ENCODE results near the gene TMEM119.
"Not testable (repeated sequence)": the region's sequence is repeated elsewhere in the genome, so short reads cannot be mapped to it uniquely, and the experiment has no call there.

The TMEM119 gene

DNA sequence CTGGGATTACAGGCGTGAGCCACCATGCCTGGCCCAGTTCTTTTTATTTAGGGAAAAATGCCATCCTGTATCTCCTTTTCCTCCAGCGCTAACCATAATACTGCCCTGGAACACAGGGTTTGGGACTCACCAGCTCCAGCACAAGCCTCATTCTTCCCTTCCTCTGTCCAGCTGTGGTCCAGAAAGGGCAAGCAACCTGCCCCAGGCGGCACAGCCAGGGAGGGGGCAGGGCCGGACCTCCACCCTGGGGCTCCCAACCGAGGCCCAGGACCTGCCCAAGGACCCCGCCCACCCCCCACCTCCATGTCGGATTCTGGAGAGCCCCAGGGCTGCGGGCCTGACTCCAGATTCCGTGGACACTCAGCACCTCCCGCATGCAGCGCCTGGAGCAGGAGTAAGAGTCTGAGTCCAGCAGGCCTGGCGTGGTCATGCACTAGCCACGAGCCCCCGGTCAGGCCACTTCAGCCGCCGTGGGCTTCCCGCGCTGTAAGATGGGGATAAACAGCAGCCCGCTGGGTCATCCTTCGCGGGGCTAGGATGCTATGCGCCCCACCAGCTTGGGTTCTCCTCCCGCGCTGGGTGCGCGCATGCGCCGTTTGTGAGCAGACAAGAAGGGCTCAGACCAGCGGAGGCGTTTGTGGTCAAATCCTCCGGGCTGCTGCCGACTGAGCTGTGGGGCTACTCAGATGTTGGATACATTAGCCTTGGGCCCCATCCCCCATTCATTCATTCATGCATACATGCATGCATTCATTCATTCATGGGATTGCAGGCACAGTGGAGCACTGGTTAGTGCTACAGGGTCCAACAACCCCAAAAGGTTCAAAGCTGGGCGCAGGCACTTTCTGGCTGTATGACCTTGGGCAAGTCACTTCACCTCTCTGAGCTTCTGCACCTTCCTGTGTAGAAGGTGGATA is 16.3 kb downstream of the TMEM119 start:
- no peak for DNase-seq

GRCh38 chr12:108580531-108580930 is 17.4 kb downstream of the TMEM119 start:
- no peak for DNase-seq

- DNase-seq = no peak
Observed at GRCh38 chr12:108578813-108579212, 19.1 kb downstream of the TMEM119 start.

DNA sequence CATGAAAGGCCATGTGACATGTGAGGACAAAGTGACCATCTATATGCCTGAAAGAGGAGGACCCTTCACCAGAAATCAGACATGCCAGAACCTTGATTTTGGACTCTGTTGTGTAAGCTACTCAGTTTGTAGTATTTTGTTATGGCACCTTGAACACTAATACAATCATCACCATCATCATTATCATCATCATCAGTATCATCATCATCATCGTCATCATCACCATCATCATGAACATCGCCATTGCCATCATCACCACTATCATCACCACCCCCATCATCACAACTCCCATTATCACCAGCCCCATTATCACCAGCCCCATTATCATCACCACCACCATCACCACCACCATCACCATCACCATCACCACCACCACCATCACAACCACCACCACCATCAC is 19.6 kb downstream of the TMEM119 start:
- no peak for DNase-seq

- no peak for DNase-seq
Observed at GRCh38 chr12:108577458-108577857, 20.4 kb downstream of the TMEM119 start.

GRCh38 chr12:108576660-108577234 is 21.1 kb downstream of the TMEM119 start:
- DNase-seq = no peak

DNA sequence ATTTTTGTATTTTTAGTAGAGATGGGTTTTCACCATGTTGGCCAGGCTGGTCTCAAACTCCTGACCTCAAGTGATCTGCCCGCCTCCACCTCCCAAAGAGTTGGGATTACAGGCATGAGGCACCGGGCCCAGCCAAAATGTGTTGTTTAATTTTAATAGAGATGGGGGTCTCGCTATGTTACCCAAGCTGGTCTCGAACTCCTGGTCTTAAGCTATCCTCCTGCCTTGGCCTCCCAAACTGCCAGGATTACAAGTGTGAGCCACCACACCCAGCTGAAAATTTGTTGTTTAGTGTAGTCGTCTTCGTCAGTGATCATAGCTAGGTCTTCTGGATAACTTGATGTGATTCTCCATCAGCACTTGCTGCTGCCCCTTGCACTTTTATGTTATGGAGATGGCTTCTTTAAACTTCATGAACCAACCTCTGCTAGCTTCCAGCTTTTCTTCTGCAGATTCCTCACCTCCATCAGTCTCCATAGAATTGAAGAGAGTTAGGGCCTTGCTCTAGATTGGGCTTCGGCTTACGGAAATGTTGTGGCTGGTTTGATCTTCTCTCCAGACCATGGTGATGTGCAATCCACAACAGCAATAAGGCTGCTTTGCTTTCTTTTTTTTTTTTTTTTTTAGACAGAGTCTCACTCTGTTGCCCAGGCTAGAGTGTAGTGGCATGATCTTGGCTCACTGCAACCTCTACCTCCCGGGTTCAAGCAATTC is 22.5 kb downstream of the TMEM119 start:
- DNase-seq = no peak

DNA sequence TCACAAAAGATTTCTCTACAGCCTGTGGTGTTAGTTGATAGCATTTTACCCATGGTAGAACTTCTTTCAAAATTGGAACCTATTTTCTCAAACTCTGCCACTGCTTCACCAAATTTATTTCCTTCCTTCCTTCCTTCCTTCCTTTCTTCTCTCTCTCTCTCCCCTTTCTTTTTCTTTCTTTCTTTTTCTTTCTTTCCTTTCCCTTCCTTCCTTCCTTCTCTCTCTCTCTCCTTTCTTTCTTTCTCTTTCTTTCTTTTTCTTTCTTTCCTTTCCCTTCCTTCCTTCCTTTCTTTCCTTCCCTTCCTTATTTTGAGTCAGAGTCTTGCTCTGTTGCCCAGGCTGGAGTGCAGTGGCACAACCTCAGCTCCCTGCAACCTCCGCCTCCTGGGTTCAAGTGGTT is 23.6 kb downstream of the TMEM119 start:
- not testable (repeated sequence) for DNase-seq

GRCh38 chr12:108573317-108573716 is 24.6 kb downstream of the TMEM119 start:
- no peak for DNase-seq

GRCh38 chr12:108572166-108572790 is 25.6 kb downstream of the TMEM119 start:
- no peak for DNase-seq

DNA sequence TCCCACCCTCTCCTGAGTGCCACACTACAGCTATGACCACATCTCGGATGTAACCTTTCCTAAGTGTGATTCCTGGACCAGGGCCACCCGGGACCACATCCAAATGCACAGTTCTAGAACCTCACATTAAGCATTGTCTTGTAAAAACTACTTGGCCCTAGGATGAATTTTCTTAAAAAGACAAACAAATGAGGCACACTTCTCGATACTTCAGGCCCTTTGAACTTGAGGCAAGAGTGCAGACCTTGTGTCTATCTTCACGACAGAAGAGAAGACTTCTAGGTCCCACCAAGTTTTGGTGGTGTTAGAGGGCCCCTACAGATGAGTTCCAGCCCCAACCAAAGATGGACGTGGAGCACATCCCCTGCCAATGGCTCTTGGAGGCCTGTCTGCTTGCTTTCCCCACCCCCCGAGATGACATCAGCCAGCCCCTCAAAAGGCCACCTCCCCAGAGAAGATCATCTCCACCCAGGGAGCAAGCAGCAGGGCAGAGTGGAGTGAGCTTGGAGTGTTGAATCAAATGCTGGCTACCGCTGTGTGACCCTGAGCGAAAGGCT is 26.2 kb downstream of the TMEM119 start:
- DNase-seq = no peak

GRCh38 chr12:108570743-108571608 is 26.9 kb downstream of the TMEM119 start:
- no peak for DNase-seq

- no peak for DNase-seq
Observed at GRCh38 chr12:108568338-108569154, 29.3 kb downstream of the TMEM119 start.

- no peak for DNase-seq
Observed at GRCh38 chr12:108567406-108568337, 30.2 kb downstream of the TMEM119 start.

DNA sequence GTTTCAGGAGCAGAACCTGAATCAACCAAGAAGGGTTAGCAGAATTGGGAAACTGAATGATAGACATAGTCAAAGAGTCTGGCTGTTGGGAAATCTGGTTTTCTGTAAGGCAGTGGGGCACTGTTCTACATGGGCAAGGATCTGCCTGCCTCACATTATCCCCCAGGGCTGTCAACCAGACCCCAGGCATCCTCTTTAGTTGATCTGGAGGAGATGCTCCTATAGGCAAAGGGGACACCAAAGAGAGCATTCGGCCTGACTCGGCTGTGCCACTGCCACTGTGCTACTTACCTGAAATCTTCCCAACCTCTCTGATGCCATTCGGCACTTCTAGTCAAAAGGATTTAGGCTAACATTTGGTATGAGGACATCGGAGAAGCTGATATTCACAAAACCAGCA is 31.4 kb downstream of the TMEM119 start:
- no peak for DNase-seq

DNA sequence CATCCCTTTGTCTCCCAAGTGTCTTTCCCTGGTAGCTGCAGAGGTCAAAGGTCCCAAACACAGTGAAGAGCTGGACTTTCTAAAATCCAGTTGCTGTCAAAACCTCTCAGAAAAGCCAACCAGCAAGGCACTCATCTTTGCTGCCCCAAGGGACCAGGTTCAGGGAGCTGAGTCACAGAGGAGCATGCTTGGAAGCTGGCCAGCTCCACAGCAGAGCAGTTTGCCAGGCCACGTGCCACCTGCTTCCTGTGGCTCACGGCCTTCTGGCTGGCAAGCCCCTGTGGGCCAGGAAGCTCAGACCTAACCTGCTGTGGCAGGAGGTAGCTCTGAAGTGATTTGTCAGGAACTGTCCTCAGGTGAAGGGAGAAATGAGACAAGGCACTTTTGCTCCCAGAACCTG is 31.9 kb downstream of the TMEM119 start:
- no peak for DNase-seq

GRCh38 chr12:108565146-108565545 is 32.7 kb downstream of the TMEM119 start:
- no peak for DNase-seq

GRCh38 chr12:108564724-108565123 is 33.2 kb downstream of the TMEM119 start:
- no peak for DNase-seq

GRCh38 chr12:108563804-108564151 is 34.1 kb downstream of the TMEM119 start:
- DNase-seq = no peak
